ENCODE measurements around the gene IFT74. TPM values are rescaled to one million over a fixed set of nuclear protein-coding genes. Genes with fewer than 3 reads are reported as not detected.

The IFT74 gene
- total RNA-seq, 4 donors from 2014 or later, result 7.7 to 26.4 (median 8.7) TPM

DNA sequence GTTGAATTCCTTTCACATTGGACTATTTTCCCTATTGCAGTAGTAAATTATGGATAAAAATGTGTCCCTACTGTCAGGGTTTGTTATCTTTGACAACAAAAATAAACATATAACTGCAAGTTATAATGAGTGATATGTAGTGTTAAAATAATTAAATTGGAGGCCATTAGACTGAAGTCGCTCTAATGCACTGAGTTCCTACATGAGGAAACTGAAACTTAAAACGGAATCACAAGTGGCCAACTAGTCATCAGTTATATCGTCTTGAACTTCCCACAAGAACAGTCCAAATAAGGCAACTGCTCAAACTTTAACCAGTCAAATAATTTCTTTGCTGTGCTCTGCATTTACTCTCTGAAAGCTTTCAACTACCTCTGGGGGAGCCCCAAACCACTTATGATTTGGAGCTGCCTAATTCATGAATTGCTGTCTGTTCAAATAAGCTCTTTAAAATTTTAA is 2.1 kb upstream of the IFT74 start:
- TF ChIP-seq CTCF (IDR thresholded peaks at IDR 0.05) (no peak), POLR2A (IDR thresholded peaks at IDR 0.05) (no peak)
- Histone ChIP-seq H3K4me3 (no peak overlapping the region), H3K27me3 (no peaks in the 10 kb centered on the region), H3K27ac (peak overlapping the region in 1 of 4 donors; percentile 0), H3K36me3 (no peaks in the 10 kb centered on the region), H3K4me1 (peaks cover 0 to 5% (median 0%) of the 10 kb centered on the region in 4 donors), H3K9me3 (no peaks in the 10 kb centered on the region)
- DNase-seq, result no peak

DNA sequence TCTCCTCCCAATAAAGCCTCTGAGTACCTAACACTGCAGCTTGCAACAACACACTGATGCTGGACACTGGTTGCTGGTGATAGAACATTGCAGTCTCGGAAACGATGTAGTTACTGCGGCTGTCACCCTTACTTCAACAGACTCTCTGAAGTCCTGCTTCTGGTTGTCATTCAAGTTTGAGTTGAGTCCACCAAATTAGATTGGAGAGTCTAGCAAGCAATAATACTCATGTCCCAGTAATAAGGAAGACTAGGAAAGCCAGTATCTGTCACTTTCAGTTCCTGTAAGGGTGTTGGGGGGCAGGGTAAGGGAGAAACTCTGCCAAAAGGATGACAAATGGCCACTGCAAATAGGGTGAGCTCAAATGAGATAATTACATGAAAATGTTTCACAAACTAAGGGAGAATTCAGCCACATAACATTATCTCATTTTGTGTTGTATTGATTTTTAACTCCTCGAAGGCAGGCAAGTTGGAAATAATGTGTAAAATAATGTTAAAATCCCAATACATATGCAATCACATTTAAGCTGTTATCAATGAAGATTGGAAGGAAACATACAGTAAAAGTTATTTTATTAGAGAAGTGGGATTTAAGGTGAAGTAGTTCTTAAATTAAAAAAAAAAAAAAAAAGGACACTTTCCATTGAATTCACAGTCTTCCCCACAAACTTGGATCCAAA is 849 bp upstream of the IFT74 start:
- TF ChIP-seq CTCF (IDR thresholded peaks at IDR 0.05) (no peak), POLR2A (IDR thresholded peaks at IDR 0.05) (no peak)
- peak overlapping the region; percentile 50 to 71 (median 60) for H3K4me3 ChIP-seq
- H3K9me3 ChIP-seq, result no peaks in the 10 kb centered on the region
- no peak for DNase-seq
- H3K27me3 ChIP-seq, result no peaks in the 10 kb centered on the region
- no peaks in the 10 kb centered on the region for H3K36me3 ChIP-seq
- H3K27ac ChIP-seq, result peak overlapping the region; percentile 22 to 87 (median 78)
- H3K4me1 ChIP-seq, result peaks cover 0 to 5% (median 0%) of the 10 kb centered on the region in 4 donors

GRCh38 chr9:26956860-26957233 is 635 bp downstream of the IFT74 start:
- no peaks in the 10 kb centered on the region for H3K9me3 ChIP-seq
- H3K4me1 ChIP-seq, result peaks cover 0 to 5% (median 0%) of the 10 kb centered on the region in 4 donors
- TF ChIP-seq CTCF (IDR thresholded peaks at IDR 0.05) (no peak), POLR2A (IDR thresholded peaks at IDR 0.05) (no peak)
- no peak for DNase-seq
- H3K27ac ChIP-seq, result peak overlapping the region; percentile 75 to 87 (median 78)
- H3K36me3 ChIP-seq, result no peaks in the 10 kb centered on the region
- no peaks in the 10 kb centered on the region for H3K27me3 ChIP-seq
- H3K4me3 ChIP-seq, result peak overlapping the region; percentile 50 to 71 (median 60)

GRCh38 chr9:26971721-26972120 is 15.5 kb downstream of the IFT74 start:
- no peak for TF ChIP-seq POLR2A (IDR thresholded peaks at IDR 0.05)
- no peak for TF ChIP-seq CTCF (IDR thresholded peaks at IDR 0.05)
- no peaks in the 10 kb centered on the region for H3K9me3 ChIP-seq
- no peak overlapping the region for H3K4me3 ChIP-seq
- H3K36me3 ChIP-seq, result no peaks in the 10 kb centered on the region
- H3K27ac ChIP-seq, result no peak overlapping the region
- no peaks in the 10 kb centered on the region for H3K27me3 ChIP-seq
- no peaks in the 10 kb centered on the region for H3K4me1 ChIP-seq
- no peak for DNase-seq

DNA sequence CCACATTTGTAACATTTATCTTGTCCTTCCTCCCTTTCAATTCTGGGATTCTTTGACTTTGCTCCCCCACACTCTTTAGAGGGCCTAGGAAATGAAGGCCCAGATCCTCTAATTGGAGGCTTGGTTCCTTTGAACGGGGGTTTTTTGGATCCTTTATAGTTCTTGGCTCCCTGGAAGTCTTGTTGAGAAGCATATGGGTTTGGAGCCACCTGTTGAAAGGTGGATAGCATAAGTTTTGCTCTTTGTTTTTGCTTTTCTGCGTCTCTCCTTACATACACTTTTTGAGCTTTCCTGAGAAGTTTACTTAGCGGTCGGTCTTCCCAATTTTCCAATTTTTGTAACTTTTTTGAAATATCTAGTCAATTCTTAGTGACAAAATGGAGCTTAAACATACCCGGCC is 17.8 kb downstream of the IFT74 start:
- DNase-seq, result no peak
- no peaks in the 10 kb centered on the region for H3K9me3 ChIP-seq
- no peak overlapping the region for H3K4me3 ChIP-seq
- no peaks in the 10 kb centered on the region for H3K4me1 ChIP-seq
- no peaks in the 10 kb centered on the region for H3K27me3 ChIP-seq
- H3K36me3 ChIP-seq, result no peaks in the 10 kb centered on the region
- no peak for TF ChIP-seq CTCF (IDR thresholded peaks at IDR 0.05)
- no peak for TF ChIP-seq POLR2A (IDR thresholded peaks at IDR 0.05)
- H3K27ac ChIP-seq, result no peak overlapping the region
